Measurements from ENCODE around the gene TVP23C. TPM values are rescaled to one million over a fixed set of nuclear protein-coding genes. Genes with fewer than 3 reads are reported as not detected.

Gene TVP23C
- polyA plus RNA-seq, 3 donors: 11.1 to 22.6 (median 12.8) TPM

Other genes with a start within 250 kb of the TVP23C start
- gene TEKT3, start 221.9 kb downstream of the TVP23C start, polyA plus RNA-seq (ENCODE audit: insufficient read length in 3 of 3): 1 to 10 TPM; 1.3 to 1.9 (median 1.7) TPM
- 10 to 100 TPM in 1 of 3 donors, 1 to 10 TPM in 2; 1.9 to 11.6 (median 4.4) TPM for gene CDRT4, start 95.9 kb downstream of the TVP23C start, polyA plus RNA-seq (ENCODE audit: insufficient read length in 3 of 3)
- under 1 TPM; 0.26 to 0.74 (median 0.66) TPM for gene FBXW10B, start 56.2 kb upstream of the TVP23C start, polyA plus RNA-seq (ENCODE audit: insufficient read length in 3 of 3)
- gene TRIM16, start 120.8 kb upstream of the TVP23C start, polyA plus RNA-seq (ENCODE audit: insufficient read length in 3 of 3): 10 to 100 TPM; 20.0 to 27.6 (median 23.4) TPM
- 10 to 100 TPM; 40.7 to 46.9 (median 42.8) TPM for gene ZNF286A, start 136.3 kb upstream of the TVP23C start, polyA plus RNA-seq (ENCODE audit: insufficient read length in 3 of 3)
- 1 to 10 TPM in 1 of 3 donors, under 1 TPM in 1, not detected in 1; 0.53 to 1.3 TPM for gene TBC1D26, start 168.8 kb upstream of the TVP23C start, polyA plus RNA-seq (ENCODE audit: insufficient read length in 3 of 3)